WTC11 (cell line): Measurements from ENCODE around the gene TMEM38A. TPM values are rescaled to one million over a fixed set of nuclear protein-coding genes. Genes with fewer than 3 reads are reported as not detected.
"Not testable (repeated sequence)": the region's sequence is repeated elsewhere in the genome, so short reads cannot be mapped to it uniquely, and the experiment has no call there.

Experiments
- ATAC-seq: fragments of 200-7000 bp; cut with Tn5 transposase; 2 replicates; pipeline ENCODE4 v1.10.0; 2021; ENCODE audit warnings: mild to moderate bottlenecking, moderate library complexity
- CTCF ChIA-PET: fragments of 300-600 bp; sonication (Branson Sonifier 250); formaldehyde crosslinking; loops from one replicate; lab custom pipeline; 2021; ENCODE audit warnings: antibody characterized with exemption; lab: Charles Lee
- POLR2A ChIA-PET: fragments of 350-600 bp; sonication (Branson Sonifier 250); formaldehyde crosslinking; loops from one replicate; lab custom pipeline; 2021; ENCODE audit warnings: antibody characterized with exemption; lab: Charles Lee
- DNase-seq: peaks from one replicate; pipeline ENCODE4 v3.0.0; 2021; ENCODE audit warnings: low spot score
- H3K27ac Mint-ChIP-seq: 2 replicates; pipeline ENCODE4 v1.8.0; 2021; ENCODE audit warnings: mixed read lengths
- H3K27me3 Mint-ChIP-seq: 2 replicates; pipeline ENCODE4 v1.8.0; 2021; ENCODE audit warnings: low read depth, mild to moderate bottlenecking, moderate library complexity, mixed read lengths
- H3K36me3 Mint-ChIP-seq: 2 replicates; pipeline ENCODE4 v1.8.0; 2021; ENCODE audit warnings: mixed read lengths
- H3K4me1 Mint-ChIP-seq: 2 replicates; pipeline ENCODE4 v1.8.0; 2022; ENCODE audit warnings: mixed read lengths
- H3K4me3 Mint-ChIP-seq: 2 replicates; pipeline ENCODE4 v1.8.0; 2021; ENCODE audit warnings: mild to moderate bottlenecking, moderate library complexity, mixed read lengths
- H3K9me3 Mint-ChIP-seq: 2 replicates; pipeline ENCODE4 v1.8.0; 2021; ENCODE audit warnings: mixed read lengths
- CBFB ChIP-seq: sonication (generic); formaldehyde crosslinking; IDR thresholded peaks from 2 replicates; pipeline ENCODE4 v1.8.1; 2022; ENCODE audit warnings: mild to moderate bottlenecking, low read depth, missing genetic modification reagents
- ETV6 ChIP-seq: sonication (generic); formaldehyde crosslinking; IDR thresholded peaks from 2 replicates; pipeline ENCODE4 v1.8.1; 2022; ENCODE audit warnings: mild to moderate bottlenecking, missing genetic modification reagents
- FOXK1 ChIP-seq: sonication (generic); formaldehyde crosslinking; IDR thresholded peaks from 2 replicates; pipeline ENCODE4 v1.8.0; 2022; ENCODE audit warnings: mild to moderate bottlenecking, moderate library complexity, missing genetic modification reagents
- JAZF1 ChIP-seq: fragments of 250-450 bp; sonication (Bioruptor Pico); IDR thresholded peaks from 2 replicates; pipeline ENCODE4 v1.9.0; 2021; ENCODE audit warnings: moderate library complexity, mild to moderate bottlenecking, inconsistent platforms
- MXD4 ChIP-seq: fragments of 250-450 bp; sonication (Bioruptor Pico); IDR thresholded peaks from 2 replicates; pipeline ENCODE4 v1.8.0; 2021; ENCODE audit warnings: mild to moderate bottlenecking, moderate library complexity, borderline replicate concordance
- NFYB ChIP-seq: sonication (generic); formaldehyde crosslinking; conservative IDR thresholded peaks from 2 replicates; pipeline ENCODE4 v1.8.0; 2022; ENCODE audit warnings: low read depth, missing genetic modification reagents
- NR2C2 ChIP-seq: sonication (generic); formaldehyde crosslinking; IDR thresholded peaks from 2 replicates; pipeline ENCODE4 v1.8.0; 2022; ENCODE audit warnings: mild to moderate bottlenecking, missing genetic modification reagents
- NR3C1 ChIP-seq: sonication (generic); formaldehyde crosslinking; conservative IDR thresholded peaks from 2 replicates; pipeline ENCODE4 v1.8.1; 2023; ENCODE audit warnings: low read depth, mild to moderate bottlenecking, missing genetic modification reagents
- PRRX2 ChIP-seq: fragments of 250-450 bp; sonication (Bioruptor Pico); IDR thresholded peaks from 2 replicates; pipeline ENCODE4 v1.8.0; 2021; ENCODE audit warnings: mild to moderate bottlenecking
- RELA ChIP-seq: sonication (generic); formaldehyde crosslinking; IDR thresholded peaks from 2 replicates; pipeline ENCODE4 v1.8.1; 2022; ENCODE audit warnings: missing genetic modification reagents, mild to moderate bottlenecking, borderline replicate concordance
- SMAD3 ChIP-seq: sonication (generic); formaldehyde crosslinking; IDR thresholded peaks from 2 replicates; pipeline ENCODE4 v1.8.0; 2022; ENCODE audit warnings: missing genetic modification reagents, mild to moderate bottlenecking, borderline replicate concordance
- SOX15 ChIP-seq: fragments of 250-450 bp; sonication (Bioruptor Pico); IDR thresholded peaks from 2 replicates; pipeline ENCODE4 v1.9.0; 2021; ENCODE audit warnings: mild to moderate bottlenecking
- SP1 ChIP-seq: sonication (generic); formaldehyde crosslinking; conservative IDR thresholded peaks from 2 replicates; pipeline ENCODE4 v1.8.1; 2022; ENCODE audit warnings: missing genetic modification reagents
- TEAD1 ChIP-seq: sonication (generic); formaldehyde crosslinking; IDR thresholded peaks from 2 replicates; pipeline ENCODE4 v1.8.0; 2022; ENCODE audit warnings: mild to moderate bottlenecking, missing genetic modification reagents
- TP53 ChIP-seq: sonication (generic); formaldehyde crosslinking; IDR thresholded peaks from 2 replicates; pipeline ENCODE4 v1.8.1; 2023; ENCODE audit warnings: mild to moderate bottlenecking, missing genetic modification reagents
- USF1 ChIP-seq: sonication (generic); formaldehyde crosslinking; IDR thresholded peaks from 2 replicates; pipeline ENCODE4 v1.8.0; 2022; ENCODE audit warnings: mild to moderate bottlenecking, missing genetic modification reagents
- ZNF317 ChIP-seq: sonication (generic); formaldehyde crosslinking; IDR thresholded peaks from 2 replicates; pipeline ENCODE4 v1.8.1; 2023; ENCODE audit warnings: low read depth, mild to moderate bottlenecking, moderate library complexity, missing genetic modification reagents, borderline replicate concordance
- ZNF416 ChIP-seq: fragments of 250-450 bp; sonication (Bioruptor Pico); IDR thresholded peaks from 2 replicates; pipeline ENCODE4 v1.9.0; 2021; ENCODE audit warnings: mild to moderate bottlenecking, inconsistent platforms
- ZNF512 ChIP-seq: sonication (generic); formaldehyde crosslinking; IDR thresholded peaks from 2 replicates; pipeline ENCODE4 v1.8.1; 2022; ENCODE audit warnings: missing genetic modification reagents, borderline replicate concordance
- ZNF671 ChIP-seq: fragments of 250-450 bp; sonication (Bioruptor Pico); IDR thresholded peaks from 2 replicates; pipeline ENCODE4 v1.8.0; 2021; ENCODE audit warnings: mild to moderate bottlenecking
- ZSCAN18 ChIP-seq: fragments of 250-450 bp; sonication (Bioruptor Pico); IDR thresholded peaks from 2 replicates; pipeline ENCODE4 v2.1.2; 2022; ENCODE audit warnings: mild to moderate bottlenecking, moderate library complexity
- total RNA-seq: library from RNA; stranded (reverse); gene quantifications from 3 replicates; pipeline ENCODE4 v1.2.3, GENCODE V29; 2021

The TMEM38A gene
- total RNA-seq, 1 experiment from 2014 or later = 9.5 TPM

DNA sequence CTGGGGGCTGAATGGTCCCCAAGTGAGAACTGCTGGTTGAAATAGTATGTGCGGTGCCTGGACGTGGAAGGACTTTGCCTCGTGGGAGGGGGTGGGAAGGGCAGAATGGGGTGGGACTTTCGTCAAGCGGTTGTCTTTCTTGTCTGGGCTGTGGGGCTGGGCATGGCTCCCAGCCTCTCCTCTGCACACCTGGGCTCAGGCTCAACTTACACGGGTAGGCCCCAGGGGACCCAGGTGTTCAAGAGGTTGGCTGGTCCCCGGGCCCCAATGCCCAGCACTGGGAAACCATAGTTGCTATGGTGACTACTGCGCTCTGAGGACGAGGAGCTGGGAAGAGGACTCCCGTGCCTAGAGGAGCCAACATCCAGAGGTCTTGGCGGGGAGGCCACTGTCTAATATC lies 66.0 kb downstream of the TMEM38A start:
- Mint-ChIP-seq H3K27me3 (peaks cover 17% of the 10 kb centered on the region), H3K4me1 (no peaks in the 10 kb centered on the region), H3K4me3 (no peak overlapping the region), H3K9me3 (peaks cover 17% of the 10 kb centered on the region), H3K27ac (no peak overlapping the region), H3K36me3 (peaks cover 5% of the 10 kb centered on the region; the same call in 1 of the 2 replicates)
- TF ChIP-seq NR3C1 (CRISPR knock-in tag) (no peak), SMAD3 (no peak)
- ATAC-seq = no peak
- no peak for DNase-seq
- ChIA-PET POLR2A (no interaction called here), CTCF (interaction anchor here (1.5 kb wide), 1 partner anchor 12 kb away, joined by 6 read pairs; no protein-coding TSS in a partner anchor)

DNA sequence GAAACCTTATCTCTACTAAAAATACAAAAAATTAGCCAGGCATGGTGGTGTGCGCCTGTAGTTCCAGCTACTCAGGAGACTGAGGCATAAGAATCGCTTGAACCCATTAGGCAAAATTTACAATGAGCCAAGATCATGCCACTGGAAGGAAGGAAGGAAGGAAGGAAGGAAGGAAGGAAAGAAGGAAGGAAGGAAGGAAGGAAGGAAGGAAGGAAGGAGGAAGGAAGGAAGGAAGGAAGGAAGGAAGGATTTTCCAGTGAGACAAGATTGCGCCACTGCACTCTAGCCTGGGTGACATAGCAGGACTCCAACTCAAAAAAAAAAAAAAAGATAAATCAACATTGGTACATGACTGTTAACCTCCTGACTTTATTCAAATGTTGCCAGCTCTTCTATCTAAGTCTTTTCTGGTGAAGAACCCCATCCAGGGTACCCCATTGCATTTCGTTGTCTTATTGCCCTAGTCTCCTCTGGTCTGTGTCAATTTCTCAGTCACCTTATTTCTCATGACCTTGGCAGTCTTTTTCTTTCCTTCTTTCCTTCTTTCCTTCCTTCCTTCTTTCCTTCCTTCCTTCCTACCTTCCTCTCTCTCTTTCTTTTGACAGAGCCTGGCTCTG lies 74.8 kb downstream of the TMEM38A start:
- H3K27ac Mint-ChIP-seq, DNase-seq, H3K4me3 Mint-ChIP-seq, POLR2A ChIA-PET, H3K4me1 Mint-ChIP-seq, H3K36me3 Mint-ChIP-seq, H3K27me3 Mint-ChIP-seq, ATAC-seq: not testable (repeated sequence)
- CTCF ChIA-PET = interaction anchor here (0.6 kb wide), 1 partner anchor 74 kb away, joined by 4 read pairs; no protein-coding TSS in a partner anchor
- H3K9me3 Mint-ChIP-seq = peaks cover 11% of the 10 kb centered on the region

DNA sequence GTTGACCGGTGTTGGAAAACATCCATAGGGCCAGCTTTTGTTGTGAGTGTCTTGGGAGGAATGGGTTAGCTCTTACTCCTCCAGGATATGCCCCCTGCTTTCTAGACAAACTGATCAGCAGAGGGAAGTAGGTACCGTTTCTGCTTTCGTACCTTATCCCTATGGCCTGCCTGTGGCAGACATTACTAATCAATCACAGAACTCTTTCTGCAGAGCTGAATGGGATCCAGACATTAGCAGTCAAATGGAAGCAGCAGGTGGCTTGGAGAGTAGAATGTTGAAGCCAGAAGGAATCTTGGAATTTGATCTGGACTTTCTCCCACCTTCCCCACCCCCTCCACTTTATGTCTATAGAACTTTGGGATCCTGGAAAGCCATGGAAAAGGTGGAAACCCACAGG lies 75.8 kb downstream of the TMEM38A start:
- POLR2A ChIA-PET = no interaction called here
- Mint-ChIP-seq H3K4me3 (no peak overlapping the region), H3K27me3 (no peaks in the 10 kb centered on the region), H3K9me3 (peaks cover 11% of the 10 kb centered on the region), H3K36me3 (no peaks in the 10 kb centered on the region), H3K4me1 (peaks cover 6% of the 10 kb centered on the region; the same call in 1 of the 2 replicates), H3K27ac (no peak overlapping the region)
- ATAC-seq (no peak), DNase-seq (no peak)
- CTCF ChIA-PET = interaction anchor here (0.6 kb wide), 1 partner anchor 75 kb away, joined by 4 read pairs; no protein-coding TSS in a partner anchor
- no peak for TF ChIP-seq SOX15 (CRISPR knock-in tag)
- no peak for TF ChIP-seq ZNF416 (CRISPR knock-in tag)
- no peak for TF ChIP-seq ETV6 (CRISPR knock-in tag)
- no peak for TF ChIP-seq FOXK1 (CRISPR knock-in tag)
- TF ChIP-seq RELA (CRISPR knock-in tag) = no peak
- TF ChIP-seq ZSCAN18 (CRISPR knock-in tag) = no peak
- no peak for TF ChIP-seq MXD4 (CRISPR knock-in tag)
- TF ChIP-seq ZNF671 (CRISPR knock-in tag) = no peak
- TF ChIP-seq ZNF512 (CRISPR knock-in tag) = no peak
- no peak for TF ChIP-seq TP53 (CRISPR knock-in tag)
- no peak for TF ChIP-seq CBFB (CRISPR knock-in tag)
- TF ChIP-seq NR2C2 (CRISPR knock-in tag) = no peak
- TF ChIP-seq ZNF317 = no peak
- TF ChIP-seq USF1 (CRISPR knock-in tag) = no peak
- TF ChIP-seq SMAD3 = no peak
- no peak for TF ChIP-seq TEAD1 (CRISPR knock-in tag)
- no peak for TF ChIP-seq SP1 (CRISPR knock-in tag)
- no peak for TF ChIP-seq PRRX2 (CRISPR knock-in tag)
- TF ChIP-seq NFYB (CRISPR knock-in tag) = no peak
- no peak for TF ChIP-seq JAZF1 (CRISPR knock-in tag)
